Skeletal muscle satellite cell (primary cell): ENCODE measurements around the gene NLRP14. TPM values are rescaled to one million over a fixed set of nuclear protein-coding genes. Genes with fewer than 3 reads are reported as not detected.

ENCODE experiments used
- H3K27me3 ChIP-seq: 2 replicates; pipeline ENCODE4 v1.7.0; 2013; ENCODE audit warnings: low read length; ENCODE audit not compliant: control insufficient read depth, insufficient read depth
- H3K36me3 ChIP-seq: 2 replicates; pipeline ENCODE4 v1.7.0; 2013; ENCODE audit warnings: mild to moderate bottlenecking, control low read depth, low read length; ENCODE audit not compliant: insufficient read depth
- H3K4me1 ChIP-seq: 2 replicates; pipeline ENCODE4 v1.7.0; 2013; ENCODE audit warnings: low read length; ENCODE audit not compliant: control insufficient read depth, insufficient read depth
- H3K4me2 ChIP-seq: 2 replicates; pipeline ENCODE4 v1.7.0; 2013; ENCODE audit warnings: mild to moderate bottlenecking, low read length
- H3K4me3 ChIP-seq: 2 replicates; pipeline ENCODE4 v1.7.0; 2013; ENCODE audit warnings: low read length
- H3K9ac ChIP-seq: 2 replicates; pipeline ENCODE4 v1.7.0; 2013; ENCODE audit warnings: mild to moderate bottlenecking, low read depth, low read length, moderate library complexity
- H3K9me3 ChIP-seq: replicated peaks from 2 replicates; pipeline ENCODE4 v1.7.0; 2013; ENCODE audit warnings: mild to moderate bottlenecking, control low read depth, low read length
- total RNA-seq: library from RNA; depleted of rRNA; stranded (reverse); fragments of >200 nt; gene quantifications from 2 replicates; pipeline ENCODE4 v1.2.3, GENCODE V29; 2012; rRNA removed

NLRP14 gene, protein sequence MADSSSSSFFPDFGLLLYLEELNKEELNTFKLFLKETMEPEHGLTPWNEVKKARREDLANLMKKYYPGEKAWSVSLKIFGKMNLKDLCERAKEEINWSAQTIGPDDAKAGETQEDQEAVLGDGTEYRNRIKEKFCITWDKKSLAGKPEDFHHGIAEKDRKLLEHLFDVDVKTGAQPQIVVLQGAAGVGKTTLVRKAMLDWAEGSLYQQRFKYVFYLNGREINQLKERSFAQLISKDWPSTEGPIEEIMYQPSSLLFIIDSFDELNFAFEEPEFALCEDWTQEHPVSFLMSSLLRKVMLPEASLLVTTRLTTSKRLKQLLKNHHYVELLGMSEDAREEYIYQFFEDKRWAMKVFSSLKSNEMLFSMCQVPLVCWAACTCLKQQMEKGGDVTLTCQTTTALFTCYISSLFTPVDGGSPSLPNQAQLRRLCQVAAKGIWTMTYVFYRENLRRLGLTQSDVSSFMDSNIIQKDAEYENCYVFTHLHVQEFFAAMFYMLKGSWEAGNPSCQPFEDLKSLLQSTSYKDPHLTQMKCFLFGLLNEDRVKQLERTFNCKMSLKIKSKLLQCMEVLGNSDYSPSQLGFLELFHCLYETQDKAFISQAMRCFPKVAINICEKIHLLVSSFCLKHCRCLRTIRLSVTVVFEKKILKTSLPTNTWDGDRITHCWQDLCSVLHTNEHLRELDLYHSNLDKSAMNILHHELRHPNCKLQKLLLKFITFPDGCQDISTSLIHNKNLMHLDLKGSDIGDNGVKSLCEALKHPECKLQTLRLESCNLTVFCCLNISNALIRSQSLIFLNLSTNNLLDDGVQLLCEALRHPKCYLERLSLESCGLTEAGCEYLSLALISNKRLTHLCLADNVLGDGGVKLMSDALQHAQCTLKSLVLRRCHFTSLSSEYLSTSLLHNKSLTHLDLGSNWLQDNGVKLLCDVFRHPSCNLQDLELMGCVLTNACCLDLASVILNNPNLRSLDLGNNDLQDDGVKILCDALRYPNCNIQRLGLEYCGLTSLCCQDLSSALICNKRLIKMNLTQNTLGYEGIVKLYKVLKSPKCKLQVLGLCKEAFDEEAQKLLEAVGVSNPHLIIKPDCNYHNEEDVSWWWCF
- total RNA-seq, result under 0.01 TPM in 2 replicates

DNA sequence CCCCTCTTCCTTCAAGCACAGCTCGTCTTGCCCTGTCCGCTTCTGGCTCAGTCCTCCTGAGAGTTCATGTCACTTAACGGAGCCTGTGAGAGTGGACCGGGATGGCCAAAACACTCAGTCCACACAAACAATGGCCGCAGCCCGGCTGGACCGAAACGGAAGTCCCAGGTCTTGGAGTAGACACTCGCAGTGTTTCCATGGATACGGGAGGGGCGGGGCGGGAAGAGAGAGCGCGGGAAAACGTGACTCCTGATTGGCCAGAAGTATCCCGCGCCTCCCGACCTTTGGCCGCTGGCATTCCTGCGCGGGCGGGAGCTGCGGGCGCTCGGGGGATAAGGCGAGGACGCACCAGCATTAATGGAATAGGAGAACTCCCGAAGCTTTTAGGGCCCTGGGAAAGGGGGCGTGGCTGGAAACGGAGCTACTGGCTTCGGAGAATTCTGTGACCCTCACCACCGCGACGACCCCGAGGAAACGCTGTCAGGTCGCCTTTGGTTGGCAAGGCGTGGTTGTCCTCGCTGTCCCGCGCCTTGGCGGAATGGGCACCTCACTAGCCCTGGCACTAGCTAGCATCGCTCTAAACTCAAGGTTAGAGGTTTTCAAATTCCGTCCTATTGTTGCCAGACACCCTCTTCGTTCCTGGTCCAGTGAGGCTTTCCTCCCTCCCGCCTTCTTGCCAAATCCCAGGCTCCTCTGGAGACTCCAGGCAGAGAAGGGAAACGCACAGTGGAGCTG, at the start of gene NLRP14, which contains the start of gene ZNF214:
TSS of gene NLRP14 (plus strand) at position 297 of the 735 bp plus-strand sequence. CDS start 18,108 bp downstream, outside the sequence.
TSS of gene ZNF214 (minus strand) at position 164 of the 735 bp plus-strand sequence. CDS start 17,511 bp downstream, outside the sequence.
- no peaks in the 10 kb centered on the region for H3K36me3 ChIP-seq
- peaks cover 14% of the 10 kb centered on the region for H3K4me1 ChIP-seq
- H3K9me3 ChIP-seq, result no peaks in the 10 kb centered on the region
- peak within 1 kb of the TSS; percentile 88 for H3K4me3 ChIP-seq
- peak within 1 kb of the TSS; percentile 96 for H3K4me2 ChIP-seq
- peaks cover 8% of the 10 kb centered on the region for H3K27me3 ChIP-seq
- H3K9ac ChIP-seq, result peak within 1 kb of the TSS; percentile 76

DNA sequence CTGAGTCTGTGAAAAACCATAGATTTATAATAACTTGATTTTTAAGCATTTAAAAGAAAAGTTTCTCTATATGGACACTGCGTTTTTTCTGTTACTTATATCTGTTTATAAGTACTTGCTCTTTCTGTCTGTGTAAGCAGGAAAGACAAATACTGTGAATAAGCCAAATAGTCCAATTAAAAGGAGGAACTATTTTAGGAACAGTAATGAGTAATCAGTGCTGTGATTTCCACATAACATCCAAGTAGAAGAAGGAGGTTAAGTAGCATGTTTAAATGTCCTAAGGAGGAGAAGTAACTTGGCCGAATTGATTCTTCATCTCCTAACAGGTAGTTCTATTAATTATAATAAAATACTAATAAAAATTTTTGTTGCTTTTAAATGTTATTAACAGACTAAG, 40.9 kb upstream of the NLRP14 start:
- Histone ChIP-seq H3K27me3 (no peaks in the 10 kb centered on the region), H3K9me3 (no peaks in the 10 kb centered on the region), H3K36me3 (no peaks in the 10 kb centered on the region), H3K4me1 (no peaks in the 10 kb centered on the region), H3K4me3 (no peak overlapping the region), H3K9ac (no peak overlapping the region), H3K4me2 (no peak overlapping the region)

DNA sequence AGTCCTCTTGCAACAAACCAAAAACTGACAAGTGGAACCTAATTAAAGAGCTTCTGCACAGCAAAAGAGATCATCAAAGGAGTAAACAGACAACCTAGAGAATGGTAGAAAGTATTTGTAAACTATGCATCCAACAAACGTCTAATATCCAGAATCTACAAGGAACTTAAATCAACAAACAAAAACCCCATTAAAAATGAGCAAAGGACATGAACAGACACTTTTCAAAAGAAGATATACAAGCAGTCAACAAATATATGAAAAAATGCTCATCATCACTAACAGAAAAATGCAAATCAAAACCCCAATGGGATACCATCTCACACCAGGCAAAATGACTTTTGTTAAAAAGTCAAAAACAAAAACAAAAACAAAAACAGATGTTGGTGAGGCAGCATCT, 33.8 kb upstream of the NLRP14 start:
- no peak overlapping the region for H3K9ac ChIP-seq
- peaks cover 15% of the 10 kb centered on the region for H3K4me1 ChIP-seq
- no peaks in the 10 kb centered on the region for H3K36me3 ChIP-seq
- no peak overlapping the region for H3K4me3 ChIP-seq
- no peaks in the 10 kb centered on the region for H3K9me3 ChIP-seq
- no peaks in the 10 kb centered on the region for H3K27me3 ChIP-seq
- H3K4me2 ChIP-seq, result no peak overlapping the region

DNA sequence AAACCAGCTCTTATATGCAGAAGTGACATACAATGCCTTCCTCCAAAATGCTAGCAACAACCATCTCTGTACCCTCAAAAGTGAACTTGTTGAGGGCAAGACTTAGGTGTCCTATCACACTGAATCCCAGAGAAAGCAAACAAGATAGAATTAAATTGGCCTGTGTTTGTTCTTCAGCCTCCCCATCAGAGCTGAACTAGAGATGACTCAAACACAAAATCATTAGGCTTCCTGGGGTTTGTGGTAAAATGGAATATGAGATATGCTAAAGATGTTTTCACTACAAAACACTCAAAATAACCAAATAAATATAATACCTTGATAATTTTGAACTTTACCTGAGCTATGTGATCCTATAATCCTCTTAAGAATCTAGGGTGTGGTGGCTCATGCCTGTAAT, 31.8 kb upstream of the NLRP14 start:
- Histone ChIP-seq H3K4me3 (no peak overlapping the region), H3K27me3 (no peaks in the 10 kb centered on the region), H3K36me3 (no peaks in the 10 kb centered on the region), H3K4me1 (peaks cover 32% of the 10 kb centered on the region), H3K4me2 (no peak overlapping the region), H3K9me3 (no peaks in the 10 kb centered on the region), H3K9ac (no peak overlapping the region)

DNA sequence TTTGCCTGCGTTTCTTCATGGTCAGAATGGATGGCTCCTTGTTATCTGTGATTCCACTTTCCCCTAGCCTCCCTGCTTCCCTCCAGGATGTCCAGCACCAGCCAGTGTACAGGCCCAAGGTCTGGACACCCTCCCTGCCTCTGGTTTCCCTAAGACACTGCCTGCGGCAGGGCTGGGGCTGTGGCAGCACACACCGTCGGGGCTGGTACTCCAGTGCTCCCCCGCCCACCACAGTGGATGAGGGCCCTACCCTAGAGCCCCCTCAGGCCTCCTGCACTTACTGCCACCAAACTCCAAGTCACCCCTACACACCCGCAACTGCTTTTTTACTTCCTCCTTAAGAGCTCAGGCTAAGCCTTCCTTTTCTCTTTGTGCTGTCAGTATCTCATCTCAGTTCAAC, 29.1 kb upstream of the NLRP14 start:
- H3K4me2 ChIP-seq, result no peak overlapping the region
- no peaks in the 10 kb centered on the region for H3K9me3 ChIP-seq
- no peak overlapping the region for H3K4me3 ChIP-seq
- no peaks in the 10 kb centered on the region for H3K36me3 ChIP-seq
- no peaks in the 10 kb centered on the region for H3K27me3 ChIP-seq
- no peak overlapping the region for H3K9ac ChIP-seq
- peaks cover 35% of the 10 kb centered on the region for H3K4me1 ChIP-seq

DNA sequence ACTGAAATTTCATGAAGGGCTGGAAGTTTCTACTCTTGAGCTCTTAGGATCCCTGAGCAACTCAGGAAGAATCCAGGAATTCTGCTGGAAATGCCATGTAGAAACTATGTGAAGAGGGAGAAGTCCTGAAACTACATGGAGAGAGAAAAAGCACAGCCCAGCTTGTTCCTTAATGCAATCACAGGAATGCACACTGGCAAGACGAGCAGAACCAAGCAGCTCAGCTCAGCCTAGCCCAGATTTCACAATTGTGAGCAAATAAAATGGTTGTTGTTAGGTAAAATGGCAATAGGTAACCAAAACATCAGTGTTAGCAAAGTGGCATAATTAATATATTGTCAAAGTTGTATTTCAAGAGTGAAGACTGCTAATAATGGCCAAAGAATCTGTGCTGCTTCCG, 28.3 kb upstream of the NLRP14 start:
- H3K4me1 ChIP-seq, result peaks cover 35% of the 10 kb centered on the region
- peak overlapping the region; percentile 8 for H3K4me3 ChIP-seq
- peak overlapping the region; percentile 63 for H3K4me2 ChIP-seq
- no peaks in the 10 kb centered on the region for H3K9me3 ChIP-seq
- no peaks in the 10 kb centered on the region for H3K27me3 ChIP-seq
- peak overlapping the region; percentile 43 for H3K9ac ChIP-seq
- H3K36me3 ChIP-seq, result no peaks in the 10 kb centered on the region

DNA sequence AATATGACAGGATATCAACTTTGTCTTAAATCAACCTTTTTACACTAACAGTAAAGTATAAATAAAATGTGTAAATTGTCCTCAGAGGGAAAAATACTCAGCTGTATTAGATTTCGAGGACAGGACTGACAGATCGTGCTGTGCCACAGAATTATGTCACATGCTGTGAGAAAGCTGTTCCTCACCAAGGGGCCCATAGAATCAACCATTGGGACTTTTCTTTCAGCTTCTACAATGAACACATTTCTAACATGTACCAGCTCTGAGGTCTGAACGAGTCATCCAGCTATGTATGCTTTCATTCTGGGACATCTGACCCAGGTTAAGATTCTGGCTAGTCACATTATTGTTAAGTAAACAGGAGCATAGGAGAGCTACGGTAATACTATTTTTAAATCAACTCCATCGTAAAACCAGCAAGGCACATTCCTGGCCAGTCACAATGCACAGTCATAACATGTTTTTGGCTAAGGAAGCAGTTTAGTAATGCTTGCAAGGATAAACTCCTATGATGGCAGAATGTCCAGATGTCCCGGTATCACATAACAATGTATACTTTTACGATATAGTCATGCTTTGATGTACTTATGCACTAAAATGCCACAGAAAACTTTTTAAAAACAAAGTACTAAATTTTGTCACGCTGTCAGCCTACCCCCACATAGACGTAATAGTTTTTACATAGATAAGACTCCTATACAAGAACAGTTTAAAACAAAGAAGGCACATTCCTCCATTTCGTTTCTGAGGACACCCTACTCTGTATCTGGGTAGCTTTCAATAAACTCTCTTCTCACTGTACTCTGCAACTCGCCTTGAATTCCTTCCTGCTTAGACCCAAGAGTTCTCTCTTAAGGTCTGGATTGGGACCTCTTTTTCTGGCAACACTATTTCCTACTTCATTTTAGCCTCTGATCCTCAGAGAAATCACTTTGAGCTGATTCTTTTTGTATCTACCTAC, 27.5 kb upstream of the NLRP14 start:
- H3K27me3 ChIP-seq, result no peaks in the 10 kb centered on the region
- H3K9me3 ChIP-seq, result no peaks in the 10 kb centered on the region
- H3K4me1 ChIP-seq, result peaks cover 35% of the 10 kb centered on the region
- peak overlapping the region; percentile 46 for H3K9ac ChIP-seq
- H3K4me2 ChIP-seq, result peak overlapping the region; percentile 63
- H3K4me3 ChIP-seq, result peak overlapping the region; percentile 18
- H3K36me3 ChIP-seq, result no peaks in the 10 kb centered on the region

DNA sequence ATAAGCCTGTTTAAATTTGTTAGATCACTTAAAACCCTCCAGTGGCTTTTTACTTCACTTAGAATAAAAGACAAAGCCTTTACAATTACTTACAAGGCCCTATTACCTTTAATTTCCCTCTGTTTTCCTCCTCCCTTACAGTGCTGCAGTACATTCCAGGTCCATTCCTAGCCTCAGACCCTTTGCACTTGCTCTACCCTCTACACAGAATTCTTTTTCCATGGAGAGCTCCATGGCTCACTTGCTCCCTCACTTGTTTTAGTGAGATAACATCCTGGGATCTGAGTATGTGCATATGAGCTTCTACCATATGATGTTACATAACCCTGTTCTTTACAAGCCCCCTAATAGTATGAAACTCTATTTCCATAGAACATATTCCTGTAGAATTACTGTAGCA, 24.6 kb upstream of the NLRP14 start:
- Histone ChIP-seq H3K4me1 (peaks cover 27% of the 10 kb centered on the region), H3K4me3 (no peak overlapping the region), H3K27me3 (no peaks in the 10 kb centered on the region), H3K9ac (no peak overlapping the region), H3K36me3 (no peaks in the 10 kb centered on the region), H3K9me3 (no peaks in the 10 kb centered on the region), H3K4me2 (no peak overlapping the region)

DNA sequence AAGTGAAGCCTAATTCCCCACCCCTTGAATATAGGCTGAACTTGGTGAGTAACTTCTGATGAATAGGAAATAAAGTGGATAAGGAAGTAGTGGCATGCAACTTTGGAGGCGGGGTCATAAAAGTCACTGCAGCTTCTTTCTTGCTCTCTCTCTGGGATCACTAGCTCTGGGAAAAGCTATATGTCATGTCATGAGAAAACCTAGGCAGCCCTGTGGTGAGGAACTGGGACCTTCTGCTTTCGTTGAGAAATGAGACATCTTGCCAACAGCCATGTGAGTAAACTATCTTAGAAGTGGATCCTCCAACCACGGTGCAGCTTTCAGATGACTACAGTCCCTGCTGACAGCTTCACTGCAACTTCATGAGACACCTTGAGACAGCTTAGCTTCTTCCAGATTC, 15.8 kb upstream of the NLRP14 start:
- H3K36me3 ChIP-seq, result no peaks in the 10 kb centered on the region
- peak overlapping the region; percentile 44 for H3K4me2 ChIP-seq
- peaks cover 6% of the 10 kb centered on the region for H3K4me1 ChIP-seq
- no peak overlapping the region for H3K4me3 ChIP-seq
- H3K27me3 ChIP-seq, result no peaks in the 10 kb centered on the region
- H3K9ac ChIP-seq, result no peak overlapping the region
- no peaks in the 10 kb centered on the region for H3K9me3 ChIP-seq

DNA sequence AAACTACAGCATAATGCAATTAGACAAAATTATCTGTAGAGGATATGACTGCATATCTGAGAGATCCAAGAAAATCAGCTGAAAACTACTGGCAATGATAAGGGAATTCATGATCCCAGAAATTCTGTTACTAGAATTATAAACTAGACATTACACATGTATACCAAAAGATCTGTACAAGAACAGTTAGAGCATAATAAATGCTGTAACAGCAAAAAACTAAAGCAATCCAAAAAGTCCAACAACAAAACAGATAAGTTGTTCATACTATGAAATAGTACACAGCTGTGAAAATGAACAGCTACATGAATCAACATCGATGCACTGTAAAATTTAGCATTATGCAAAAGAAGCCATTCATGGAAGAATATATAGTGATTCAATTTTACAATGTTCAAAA, 6.2 kb upstream of the NLRP14 start:
- no peaks in the 10 kb centered on the region for H3K36me3 ChIP-seq
- no peak overlapping the region for H3K4me3 ChIP-seq
- H3K4me2 ChIP-seq, result no peak overlapping the region

More for the DNA sequence above, 6.2 kb upstream of the NLRP14 start:
- no peaks in the 10 kb centered on the region for H3K9me3 ChIP-seq
- H3K27me3 ChIP-seq, result no peaks in the 10 kb centered on the region
- no peaks in the 10 kb centered on the region for H3K4me1 ChIP-seq
- H3K9ac ChIP-seq, result no peak overlapping the region
